Measurements from ENCODE around the gene APEH. TPM values are rescaled to one million over a fixed set of nuclear protein-coding genes. Genes with fewer than 3 reads are reported as not detected.

The APEH gene
- total RNA-seq, 1 donor from 2014 or later = 99.5 TPM

- DNase-seq (ENCODE audit: missing footprints) (peak; percentile 73), ATAC-seq (peak; percentile 77)
- intact Hi-C loops (cut with DNase I) = no loop called here
Observed at GRCh38 chr3:49703443-49703927, 29.3 kb downstream of the APEH start.

DNA sequence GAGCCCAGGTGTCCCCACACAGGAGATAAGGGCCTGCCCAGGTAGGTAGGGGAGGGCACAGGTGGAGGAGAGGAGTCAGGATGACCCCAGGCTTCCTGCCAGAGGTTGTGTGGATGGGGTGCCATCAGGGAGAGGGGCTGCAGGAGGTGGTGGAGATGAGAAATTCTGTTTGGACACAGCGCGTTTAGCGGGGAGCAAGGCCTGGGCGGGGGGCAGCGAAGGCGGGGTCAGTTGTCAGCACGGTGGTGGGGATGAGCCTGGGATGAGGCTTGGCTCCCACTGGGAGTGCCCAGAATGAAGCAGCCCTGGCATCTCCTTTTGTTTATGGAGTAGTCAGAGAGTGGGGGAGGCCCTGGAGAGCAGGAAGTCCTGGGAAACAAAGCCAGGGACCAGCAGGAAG, 29.8 kb downstream of the APEH start:
- ATAC-seq (no peak), DNase-seq (ENCODE audit: missing footprints) (peak; percentile 41)
- intact Hi-C loops (cut with DNase I) = no loop called here

DNA sequence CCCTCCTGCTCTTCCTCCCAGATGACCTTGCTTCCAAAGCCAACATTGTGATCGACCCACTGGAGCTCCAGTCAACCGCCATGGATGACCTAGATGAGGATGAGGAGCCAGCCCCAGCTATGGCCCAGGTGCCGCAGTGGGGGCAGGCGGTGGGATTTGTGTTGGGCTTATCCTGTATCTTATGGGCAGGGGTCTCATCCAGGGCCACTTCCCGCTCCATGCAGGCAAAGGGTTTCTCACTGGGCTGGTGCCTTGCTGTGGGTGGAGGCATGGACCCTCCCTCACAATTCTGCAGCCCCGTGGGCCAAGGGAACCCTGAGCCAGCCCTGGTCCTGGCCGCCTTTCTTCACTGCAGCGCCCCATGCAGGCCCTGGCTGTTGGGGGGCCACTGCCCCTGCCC, 30.5 kb downstream of the APEH start:
- intact Hi-C loops (cut with DNase I) = no loop called here
- DNase-seq (ENCODE audit: missing footprints) (no peak), ATAC-seq (no peak)

- ATAC-seq = no peak
- DNase-seq (ENCODE audit: missing footprints) = peak; percentile 51
- intact Hi-C loops (cut with DNase I) = no loop called here
Observed at GRCh38 chr3:49705390-49705960, 31.3 kb downstream of the APEH start.

- ATAC-seq = no peak
- DNase-seq (ENCODE audit: missing footprints) = peak; percentile 55
- intact Hi-C loops (cut with DNase I) = no loop called here
Observed at GRCh38 chr3:49706456-49707112, 32.4 kb downstream of the APEH start.

- DNase-seq (ENCODE audit: missing footprints) = no peak
- no peak for ATAC-seq
- intact Hi-C loops (cut with DNase I) = no loop called here
Observed at GRCh38 chr3:49707113-49707480, 32.9 kb downstream of the APEH start.

DNA sequence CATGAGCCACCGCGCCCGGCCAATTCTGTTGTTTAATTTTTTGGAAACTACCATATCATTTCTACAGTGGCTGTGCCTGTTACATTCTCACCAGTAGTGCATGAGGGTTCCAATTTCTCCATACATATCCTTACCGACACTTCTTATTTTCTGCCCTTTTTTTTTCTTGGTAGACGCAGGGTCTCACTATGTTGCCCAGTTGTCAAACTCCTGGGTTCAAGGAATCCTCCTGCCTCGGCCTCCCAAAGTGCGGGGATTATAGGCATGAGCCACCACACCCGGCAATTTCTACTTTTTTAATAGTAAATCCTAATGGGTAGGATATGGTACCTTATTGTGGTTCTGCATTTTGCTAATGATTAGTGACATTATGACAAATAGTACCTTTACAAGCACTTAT, 35.7 kb downstream of the APEH start:
- ATAC-seq = no peak
- intact Hi-C loops (cut with DNase I) = no loop called here
- DNase-seq (ENCODE audit: missing footprints) = no peak

- no peak for ATAC-seq
- no peak for DNase-seq (ENCODE audit: missing footprints)
- intact Hi-C loops (cut with DNase I) = no loop called here
Observed at GRCh38 chr3:49711489-49711888, 37.3 kb downstream of the APEH start.

- intact Hi-C loops (cut with DNase I) = no loop called here
- DNase-seq (ENCODE audit: missing footprints) (no peak), ATAC-seq (no peak)
Observed at GRCh38 chr3:49712166-49712565, 38.0 kb downstream of the APEH start.

DNA sequence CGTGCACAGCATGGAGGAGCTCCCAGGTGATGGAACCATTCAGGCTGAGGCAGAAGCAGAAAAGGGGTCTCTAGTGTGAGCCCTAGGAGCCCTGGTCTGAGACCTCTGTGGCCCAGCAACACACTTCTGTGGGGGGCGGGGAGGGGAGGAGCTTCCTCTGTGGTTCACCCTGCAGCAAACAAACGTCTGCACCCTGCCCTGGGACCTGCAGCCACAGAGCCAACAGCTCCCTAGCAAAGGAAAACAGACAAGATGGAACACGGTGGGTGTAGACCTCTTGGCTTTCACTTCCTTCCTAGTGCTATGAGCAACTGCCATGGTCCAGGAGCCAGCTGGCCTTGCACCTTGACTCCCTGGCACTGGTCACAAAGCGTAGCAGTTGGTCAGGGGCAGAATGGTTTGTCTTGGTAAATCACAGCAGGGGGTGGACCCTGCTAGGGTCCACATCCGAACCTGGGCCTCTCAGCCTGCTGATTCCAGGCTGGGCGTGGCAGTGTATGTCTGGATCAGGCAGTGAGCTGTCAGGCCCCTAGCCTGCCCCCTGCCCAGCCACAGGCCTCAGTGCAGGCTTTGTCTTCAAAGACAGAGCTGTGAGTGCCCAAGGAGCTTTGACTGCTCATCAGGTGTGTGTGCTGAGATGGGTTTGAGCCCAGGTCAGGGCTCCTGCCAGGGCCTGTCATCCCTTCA, 38.6 kb downstream of the APEH start:
- intact Hi-C loops (cut with DNase I) = no loop called here
- DNase-seq (ENCODE audit: missing footprints) = no peak
- no peak for ATAC-seq

DNA sequence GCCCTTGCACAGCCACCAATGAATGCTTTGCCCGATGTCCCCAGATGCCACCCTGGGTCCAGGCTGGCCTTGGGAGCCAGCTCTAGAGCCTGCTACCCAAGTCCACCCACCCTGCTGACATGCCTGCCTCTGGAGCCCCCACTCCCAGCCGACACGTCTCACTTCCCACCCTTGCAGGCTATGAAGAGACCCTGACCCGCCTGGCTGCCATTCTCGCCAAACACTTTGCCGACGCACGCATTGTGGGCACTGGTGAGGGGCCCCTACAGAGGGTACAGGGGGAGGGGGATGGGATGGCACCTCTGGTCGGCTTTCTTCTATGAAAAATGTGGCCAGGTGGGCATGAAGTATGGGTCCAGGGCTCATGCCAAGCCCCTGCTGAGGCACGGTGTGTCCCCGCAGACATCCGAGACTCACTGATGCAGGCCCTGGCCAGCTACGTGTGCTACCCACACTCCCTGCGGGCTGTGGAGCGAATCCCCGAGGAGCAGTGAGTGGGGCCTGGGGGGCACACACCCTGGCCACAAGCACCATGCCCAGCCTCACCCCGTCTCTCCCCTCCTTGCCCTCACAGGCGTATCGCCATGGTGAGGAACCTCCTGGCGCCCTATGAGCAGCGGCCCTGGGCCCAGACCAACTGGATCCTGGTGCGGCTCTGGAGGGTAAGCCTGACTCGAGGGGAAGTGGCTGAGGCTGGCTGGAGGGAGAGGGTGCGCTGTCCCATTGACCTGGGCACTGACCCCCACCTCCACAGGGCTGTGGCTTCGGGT, 39.4 kb downstream of the APEH start:
- peak; percentile 54 for DNase-seq (ENCODE audit: missing footprints)
- no peak for ATAC-seq
- intact Hi-C loops (cut with DNase I) = no loop called here

DNA sequence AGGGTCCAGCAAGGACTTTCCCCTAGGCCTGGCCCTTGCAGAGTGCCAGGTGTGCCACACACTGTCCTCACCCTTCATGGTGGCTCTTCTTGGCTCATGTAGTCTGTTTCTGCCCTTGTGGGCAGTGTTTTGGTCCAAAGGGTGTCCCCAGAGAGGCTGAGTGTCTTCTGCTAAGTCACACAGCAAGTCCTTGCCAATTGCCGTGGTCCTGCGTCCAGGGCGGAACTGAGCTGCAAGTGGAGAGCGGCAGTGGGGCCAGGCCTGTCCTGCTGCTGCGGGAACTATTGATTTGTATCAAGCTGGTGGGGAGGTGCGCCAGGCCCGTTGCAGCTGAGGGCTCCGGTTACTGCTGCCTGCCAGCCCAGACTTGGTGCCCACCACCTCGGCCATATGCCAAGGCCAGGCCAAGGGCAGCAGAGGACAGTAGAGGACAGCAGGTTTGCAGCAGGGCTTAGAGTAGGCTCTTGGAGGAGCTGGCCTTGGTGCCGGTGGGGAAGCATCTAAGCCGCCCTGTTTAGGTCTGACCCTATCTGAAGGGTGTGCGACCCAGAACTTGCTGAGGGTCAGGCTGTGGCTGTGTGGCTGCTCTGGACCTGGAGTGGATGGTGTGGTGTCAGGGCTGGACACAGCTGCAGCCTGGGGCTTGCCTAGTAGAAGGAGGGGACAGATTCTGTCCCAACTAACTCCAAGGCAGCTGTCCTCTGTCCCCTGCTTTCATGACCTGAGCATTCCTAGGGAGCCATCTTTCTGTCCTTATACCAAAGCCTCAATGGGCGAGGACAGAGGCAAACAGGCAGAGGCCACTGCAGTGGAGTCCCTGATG, 40.8 kb downstream of the APEH start:
- DNase-seq (ENCODE audit: missing footprints) (no peak), ATAC-seq (no peak)
- intact Hi-C loops (cut with DNase I) = no loop called here

GRCh38 chr3:49715611-49716121, 41.5 kb downstream of the APEH start:
- intact Hi-C loops (cut with DNase I) = no loop called here
- DNase-seq (ENCODE audit: missing footprints) (peak; percentile 63), ATAC-seq (no peak)

DNA sequence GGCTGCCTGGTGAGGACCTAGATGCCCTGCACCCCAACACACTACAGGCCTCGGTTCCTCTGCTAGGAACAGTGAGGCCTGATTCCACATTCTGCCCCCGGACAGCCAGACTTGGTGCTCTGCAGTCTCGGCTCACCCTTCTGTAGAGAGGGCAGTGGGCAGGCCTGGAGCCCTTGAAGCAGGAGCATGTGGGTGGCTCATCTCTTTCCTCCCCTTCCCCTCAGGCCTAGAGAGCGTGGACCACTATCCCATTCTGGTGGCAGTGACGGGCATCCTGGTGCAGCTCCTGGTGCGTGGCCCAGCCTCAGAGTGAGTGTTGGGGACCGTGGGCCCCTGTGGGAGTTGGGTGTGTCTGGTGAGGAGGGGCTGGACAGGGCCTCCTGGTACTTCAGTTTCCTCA, 42.0 kb downstream of the APEH start:
- ATAC-seq = no peak
- intact Hi-C loops (cut with DNase I) = no loop called here

DNA sequence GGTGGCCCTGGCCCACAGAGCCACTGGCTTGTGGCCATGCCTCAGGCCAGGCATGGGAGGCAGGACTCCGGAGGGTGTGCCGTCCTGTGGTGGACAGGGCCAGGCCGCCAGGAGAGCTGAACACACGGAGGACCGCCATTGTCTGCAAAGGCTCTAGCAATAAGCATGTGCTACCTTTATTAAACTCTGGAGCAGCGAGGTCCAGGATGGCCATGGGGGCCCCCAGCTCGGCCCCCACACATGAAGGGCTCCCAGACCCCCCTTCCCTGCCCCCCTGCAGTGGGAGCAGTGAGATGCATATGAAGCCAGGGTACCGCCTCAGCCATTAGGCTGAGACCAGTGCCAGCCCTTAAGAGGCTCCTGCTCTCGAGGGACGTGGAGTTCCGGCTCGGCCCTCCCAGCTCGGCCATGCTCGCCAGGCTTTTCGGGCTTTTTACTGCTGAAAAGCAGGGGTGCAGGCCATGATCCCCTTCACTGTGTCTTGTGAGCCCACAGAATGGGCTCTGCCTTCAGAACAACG, 42.6 kb downstream of the APEH start:
- DNase-seq (ENCODE audit: missing footprints) = no peak
- intact Hi-C loops (cut with DNase I) = no loop called here
- ATAC-seq = no peak

More for the DNA sequence above, 42.0 kb downstream of the APEH start:
- DNase-seq (ENCODE audit: missing footprints) = no peak

DNA sequence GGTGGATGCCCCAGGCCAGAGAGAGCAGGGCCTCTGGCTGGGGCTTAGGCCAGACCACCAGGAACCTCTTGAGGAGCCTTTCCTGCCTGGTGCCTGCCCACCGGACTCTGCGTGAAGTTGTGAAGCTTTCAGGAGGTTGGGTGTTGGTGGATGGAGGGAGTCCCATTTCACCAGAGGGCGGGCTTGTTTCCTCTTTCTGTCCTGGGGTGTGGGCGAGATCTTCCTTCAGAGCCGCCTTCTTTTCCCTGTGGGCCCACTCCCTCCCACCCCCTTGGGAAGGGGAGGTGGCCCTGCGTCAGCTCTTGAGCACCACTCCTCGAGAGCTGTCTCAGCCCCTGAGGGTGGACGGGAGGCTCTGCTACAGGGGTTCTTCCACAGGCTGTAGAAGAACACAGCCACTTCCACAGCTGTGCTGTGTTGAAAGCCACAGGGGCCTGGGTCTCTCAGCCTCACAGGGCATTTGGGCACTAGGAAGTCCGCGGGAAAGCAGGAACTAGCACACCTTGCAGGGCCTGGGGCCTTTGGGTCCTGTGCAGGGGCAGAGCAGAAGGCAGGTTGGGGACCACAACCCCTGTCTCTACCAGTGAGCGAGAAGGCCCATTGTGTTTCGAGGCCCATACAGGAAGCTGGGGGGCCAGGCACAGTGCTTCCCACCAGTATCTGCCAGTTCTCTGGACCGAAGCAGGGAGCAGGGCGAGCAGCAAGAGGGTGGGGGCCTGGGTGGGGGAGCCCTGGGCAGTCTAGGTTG, 43.2 kb downstream of the APEH start:
- no peak for ATAC-seq
- DNase-seq (ENCODE audit: missing footprints) = no peak
- intact Hi-C loops (cut with DNase I) = no loop called here

DNA sequence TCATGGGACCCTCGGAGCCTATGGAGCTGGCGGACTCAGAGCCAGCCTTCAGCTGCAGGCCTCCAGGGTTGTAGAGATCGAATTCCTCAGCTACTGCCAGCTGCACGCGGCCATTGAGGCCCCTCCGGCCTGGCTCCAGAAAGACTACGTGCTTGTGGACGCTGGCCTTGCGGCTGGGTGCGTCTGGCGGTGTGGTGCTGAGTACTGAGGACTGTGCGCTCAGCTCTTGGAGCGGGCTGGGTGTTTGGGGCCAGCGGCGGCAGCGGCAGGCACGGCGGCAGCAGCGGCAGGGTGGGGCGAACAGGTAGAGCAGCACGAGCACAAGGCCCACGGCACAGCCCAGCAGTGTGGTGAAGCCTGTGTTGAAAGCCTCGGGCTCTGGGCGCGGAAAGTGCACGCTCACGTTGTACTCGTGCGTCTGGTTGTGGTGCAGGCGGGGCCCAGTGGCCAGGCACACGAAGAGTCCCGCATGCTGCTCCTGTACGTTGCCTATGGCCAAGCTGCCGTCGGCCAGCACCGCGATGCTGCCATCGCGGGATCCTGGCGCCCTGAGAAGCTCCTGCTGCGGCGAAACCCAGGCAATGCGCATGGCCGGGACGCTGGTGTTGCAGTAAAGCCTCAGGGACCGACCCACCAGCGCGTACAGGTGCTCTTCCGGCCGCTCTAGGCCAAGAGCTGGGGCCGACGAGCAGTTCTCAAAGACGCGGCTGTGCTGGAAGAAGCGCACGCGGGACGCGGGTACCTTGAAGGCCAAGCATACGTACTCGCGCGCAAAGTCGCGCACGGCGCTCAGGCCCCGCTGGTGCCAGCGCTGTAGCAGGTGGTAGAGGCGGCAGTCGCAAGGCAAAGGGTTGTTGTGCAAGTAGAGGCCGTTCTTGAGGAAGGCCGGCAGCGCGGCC, 44.1 kb downstream of the APEH start:
- intact Hi-C loops (cut with DNase I) = no loop called here
- no peak for ATAC-seq

More for the DNA sequence above, 44.1 kb downstream of the APEH start:
- DNase-seq (ENCODE audit: missing footprints) = peak; percentile 53
